ENCODE measurements around the gene DHRSX. TPM values are rescaled to one million over a fixed set of nuclear protein-coding genes. Genes with fewer than 3 reads are reported as not detected.

DHRSX gene
- total and polyA plus RNA-seq, 9 of the 15 experiments (the other 6 are each of a cell fraction or from before 2014, with no cell fraction given) = 0.59 to 11.0 (median 6.2) TPM

- POLR2A ChIA-PET = no interaction called here
- Histone ChIP-seq H3K36me3 (ENCODE audit: control insufficient read depth, insufficient read depth, low read length) (no peaks in the 10 kb centered on the region), H2AFZ (ENCODE audit: low read depth, low read length) (no peak overlapping the region), H3K9ac (ENCODE audit: insufficient read depth in 1 of 2, low read depth in 2 of 2, low read length in 2 of 2) (no peak overlapping the region), H3K9me1 (ENCODE audit: control insufficient read depth, insufficient read depth, low read length) (no peaks in the 10 kb centered on the region), H3K27me3 (ENCODE audit: control insufficient read depth in 2 of 2, insufficient read depth in 2 of 2, low read length in 2 of 2) (no peaks in the 10 kb centered on the region), H3K9me3 (replicated peaks; ENCODE audit: control insufficient read depth, insufficient read depth, low read depth, low read length) (no peaks in the 10 kb centered on the region), H3K4me3 (no peak overlapping the region), H3K4me1 (replicated peaks in 1 of 2; ENCODE audit: control insufficient read depth in 2 of 2, insufficient read depth in 2 of 2, low read length in 2 of 2) (no peaks in the 10 kb centered on the region; a peak in 1 of 5 replicates), H4K20me1 (replicated peaks; ENCODE audit: control insufficient read depth, insufficient read depth, low read length) (no peaks in the 10 kb centered on the region), H3K27ac (ENCODE audit: extremely low read depth, low read depth, low read length) (no peak overlapping the region), H3K4me2 (ENCODE audit: insufficient read depth, low read length) (no peak overlapping the region), H3K79me2 (ENCODE audit: control insufficient read depth, insufficient read depth, low read length) (no peaks in the 10 kb centered on the region)
- intact Hi-C loops (cut with micrococcal nuclease) (no loop called here), in situ Hi-C loops (cut with MboI) (no loop called here)
- 48% methylated on average over 11 of the region's 11 CpGs for WGBS (ENCODE audit: insufficient coverage, low coverage, missing lambda C conversion rate)
- BruUV-seq (replicated peaks) = no TSS peak
- FAIRE-seq (no peak), DNase-seq (ENCODE audit: extremely low read depth in 1 of 4, low spot score in 3 of 4) (no peak), ATAC-seq (no peak)
- CTCF ChIA-PET (ENCODE audit: low intra/inter-chr PET ratio) = no interaction called here
- TF ChIP-seq HES1 (IDR thresholded peaks at IDR 0.05; ENCODE audit: low read depth) = no peak
- no peak for TF ChIP-seq ETV6 (IDR thresholded peaks at IDR 0.05; ENCODE audit: borderline replicate concordance in 1 of 2, low read depth in 2 of 2, low read length in 1 of 2)
- no peak for TF ChIP-seq ETV6 (CRISPR knock-in tag; IDR thresholded peaks at IDR 0.05; ENCODE audit: borderline replicate concordance)
- no peak for TF ChIP-seq NR2F6 (CRISPR knock-in tag; IDR thresholded peaks at IDR 0.05)
- TF ChIP-seq ATF2 (CRISPR knock-in tag; IDR thresholded peaks at IDR 0.05) = no peak
- no peak for TF ChIP-seq KAT2B (IDR thresholded peaks at IDR 0.05; ENCODE audit: low read depth, low read length)
- TF ChIP-seq ELF1 (tag; IDR thresholded peaks at IDR 0.05) = no peak
- no peak for TF ChIP-seq CXXC5 (CRISPR knock-in tag; IDR thresholded peaks at IDR 0.05)
- no peak for TF ChIP-seq CUX1 (CRISPR knock-in tag; IDR thresholded peaks at IDR 0.05)
- TF ChIP-seq USF2 (CRISPR knock-in tag; IDR thresholded peaks at IDR 0.05) = no peak
- no peak for TF ChIP-seq ARID1B (IDR thresholded peaks at IDR 0.05)
- TF ChIP-seq NCOA4 (IDR thresholded peaks at IDR 0.05; ENCODE audit: partially characterized antibody) = no peak
Measured at GRCh38 chrX:2432298-2432863, 68.4 kb downstream of the DHRSX start.
